Measurements from ENCODE around the gene CELF5.

DNA sequence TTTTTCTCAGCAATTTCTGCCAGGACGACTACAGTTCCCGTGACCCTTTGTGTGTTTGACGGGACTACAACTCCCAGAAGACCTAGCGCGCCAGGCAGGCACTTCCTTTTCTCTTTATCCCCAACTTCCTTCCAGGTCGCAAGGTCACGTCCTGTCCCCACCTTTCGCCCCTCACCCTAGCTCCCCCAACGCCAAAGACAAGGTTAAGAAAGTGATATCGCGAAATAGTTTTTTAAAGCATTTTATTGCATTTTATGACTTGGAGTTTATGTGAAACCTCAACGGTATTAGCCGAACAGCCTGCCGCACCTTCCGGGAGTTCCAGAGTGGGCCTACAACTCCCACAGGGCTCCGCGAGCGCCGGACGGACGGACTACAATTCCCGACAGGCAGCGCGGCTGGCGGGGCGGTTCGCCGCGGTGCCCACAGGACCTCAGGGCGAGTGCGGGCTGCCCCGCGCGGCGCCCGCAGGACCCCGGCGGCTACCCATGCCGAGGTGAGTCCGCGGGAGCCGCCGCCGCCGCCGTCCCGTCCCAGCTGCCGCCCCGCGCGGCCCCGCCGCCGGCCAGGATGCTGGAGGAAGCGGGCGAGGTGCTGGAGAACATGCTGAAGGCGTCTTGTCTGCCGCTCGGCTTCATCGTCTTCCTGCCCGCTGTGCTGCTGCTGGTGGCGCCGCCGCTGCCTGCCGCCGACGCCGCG is 38.9 kb upstream of the CELF5 start, which contains the start of gene NCLN:
- TF ChIP-seq, protein P1, sequence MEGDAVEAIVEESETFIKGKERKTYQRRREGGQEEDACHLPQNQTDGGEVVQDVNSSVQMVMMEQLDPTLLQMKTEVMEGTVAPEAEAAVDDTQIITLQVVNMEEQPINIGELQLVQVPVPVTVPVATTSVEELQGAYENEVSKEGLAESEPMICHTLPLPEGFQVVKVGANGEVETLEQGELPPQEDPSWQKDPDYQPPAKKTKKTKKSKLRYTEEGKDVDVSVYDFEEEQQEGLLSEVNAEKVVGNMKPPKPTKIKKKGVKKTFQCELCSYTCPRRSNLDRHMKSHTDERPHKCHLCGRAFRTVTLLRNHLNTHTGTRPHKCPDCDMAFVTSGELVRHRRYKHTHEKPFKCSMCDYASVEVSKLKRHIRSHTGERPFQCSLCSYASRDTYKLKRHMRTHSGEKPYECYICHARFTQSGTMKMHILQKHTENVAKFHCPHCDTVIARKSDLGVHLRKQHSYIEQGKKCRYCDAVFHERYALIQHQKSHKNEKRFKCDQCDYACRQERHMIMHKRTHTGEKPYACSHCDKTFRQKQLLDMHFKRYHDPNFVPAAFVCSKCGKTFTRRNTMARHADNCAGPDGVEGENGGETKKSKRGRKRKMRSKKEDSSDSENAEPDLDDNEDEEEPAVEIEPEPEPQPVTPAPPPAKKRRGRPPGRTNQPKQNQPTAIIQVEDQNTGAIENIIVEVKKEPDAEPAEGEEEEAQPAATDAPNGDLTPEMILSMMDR (IDR thresholded peaks at IDR 0.05; ENCODE audit: low read length) = no peak
- no peak for TF ChIP-seq EZH2 (IDR thresholded peaks at IDR 0.05; ENCODE audit: borderline replicate concordance, low read length)
